Ovary (tissue), 3 donors: Measurements from ENCODE around the gene HNRNPA2B1.

Source experiments
- POLR2A ChIP-seq: fragments of 450-650 bp; IDR thresholded peaks from one replicate; pipeline ENCODE4 v1.6.1; 2017; ENCODE audit warnings: antibody characterized with exemption, mild to moderate bottlenecking, moderate library complexity
- TF ChIP-seq, protein P1 (sequence below), 3 donors: fragments of 450-650 bp in 2 of 3; fragments of 200-600 bp in 1 of 3; IDR thresholded peaks; one replicate each; pipeline versions ENCODE4 v1.5.1 to v1.8.0; 2016 to 2022; ENCODE audit warnings: antibody characterized with exemption in 3 of 3, mild to moderate bottlenecking in 1 of 3
- donor health status: DM: no; HTN: no; CAD: no.

DNA sequence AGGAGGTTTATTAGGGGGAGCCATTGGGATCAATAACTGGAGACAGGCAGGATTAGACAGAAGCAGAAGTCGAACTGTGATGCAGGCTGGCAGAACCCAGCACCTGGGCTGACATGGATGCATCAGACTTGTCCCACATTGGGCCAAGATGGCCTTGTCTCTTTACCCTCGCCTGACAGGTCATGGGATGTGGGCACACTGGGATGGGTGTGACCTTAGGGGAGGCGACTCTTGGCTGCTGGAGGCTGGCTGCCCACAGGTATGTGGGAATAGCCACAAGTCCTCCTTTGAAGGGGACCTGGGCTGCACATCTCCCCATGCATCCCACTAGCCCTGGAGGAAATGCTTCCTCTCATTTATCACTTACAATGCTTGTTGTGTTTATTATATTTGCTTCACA lies 31.3 kb downstream of the HNRNPA2B1 start:
- TF ChIP-seq, protein P1, sequence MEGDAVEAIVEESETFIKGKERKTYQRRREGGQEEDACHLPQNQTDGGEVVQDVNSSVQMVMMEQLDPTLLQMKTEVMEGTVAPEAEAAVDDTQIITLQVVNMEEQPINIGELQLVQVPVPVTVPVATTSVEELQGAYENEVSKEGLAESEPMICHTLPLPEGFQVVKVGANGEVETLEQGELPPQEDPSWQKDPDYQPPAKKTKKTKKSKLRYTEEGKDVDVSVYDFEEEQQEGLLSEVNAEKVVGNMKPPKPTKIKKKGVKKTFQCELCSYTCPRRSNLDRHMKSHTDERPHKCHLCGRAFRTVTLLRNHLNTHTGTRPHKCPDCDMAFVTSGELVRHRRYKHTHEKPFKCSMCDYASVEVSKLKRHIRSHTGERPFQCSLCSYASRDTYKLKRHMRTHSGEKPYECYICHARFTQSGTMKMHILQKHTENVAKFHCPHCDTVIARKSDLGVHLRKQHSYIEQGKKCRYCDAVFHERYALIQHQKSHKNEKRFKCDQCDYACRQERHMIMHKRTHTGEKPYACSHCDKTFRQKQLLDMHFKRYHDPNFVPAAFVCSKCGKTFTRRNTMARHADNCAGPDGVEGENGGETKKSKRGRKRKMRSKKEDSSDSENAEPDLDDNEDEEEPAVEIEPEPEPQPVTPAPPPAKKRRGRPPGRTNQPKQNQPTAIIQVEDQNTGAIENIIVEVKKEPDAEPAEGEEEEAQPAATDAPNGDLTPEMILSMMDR (IDR thresholded peaks at IDR 0.05), result no peak
- no peak for TF ChIP-seq POLR2A
